Bladder microvascular endothelial cell (primary cell): ENCODE results near the gene OR10D3. TPM values are rescaled to one million over a fixed set of nuclear protein-coding genes. Genes with fewer than 3 reads are reported as not detected.

Experiments
- total RNA-seq: library from RNA; depleted of rRNA; stranded (reverse); fragments of >200 nt; gene quantifications from 2 replicates; pipeline ENCODE4 v1.2.3, GENCODE V29; 2014

OR10D3 gene, protein sequence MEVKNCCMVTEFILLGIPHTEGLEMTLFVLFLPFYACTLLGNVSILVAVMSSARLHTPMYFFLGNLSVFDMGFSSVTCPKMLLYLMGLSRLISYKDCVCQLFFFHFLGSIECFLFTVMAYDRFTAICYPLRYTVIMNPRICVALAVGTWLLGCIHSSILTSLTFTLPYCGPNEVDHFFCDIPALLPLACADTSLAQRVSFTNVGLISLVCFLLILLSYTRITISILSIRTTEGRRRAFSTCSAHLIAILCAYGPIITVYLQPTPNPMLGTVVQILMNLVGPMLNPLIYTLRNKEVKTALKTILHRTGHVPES
- total RNA-seq: not detected in 2 replicates

DNA sequence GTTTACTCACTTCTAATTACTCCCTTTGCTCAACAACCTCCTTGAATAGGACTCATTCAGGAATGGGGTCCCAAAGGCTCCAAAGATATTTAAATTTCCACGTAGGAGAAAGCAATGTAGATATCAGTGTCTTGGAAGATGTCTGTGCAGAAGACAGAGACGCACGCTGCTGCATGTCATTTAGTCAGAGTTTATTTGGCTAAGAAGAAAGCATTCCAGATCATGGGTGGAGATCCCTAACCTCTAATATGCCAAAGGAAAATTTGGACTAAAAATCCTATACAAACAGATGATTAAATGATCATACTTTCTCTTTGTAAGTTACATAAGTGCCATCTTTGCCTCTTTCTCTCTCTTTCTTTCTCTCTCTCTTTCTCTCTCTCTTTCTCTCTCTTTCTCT, at the start of gene OR10D3:
Gene OR10D3 (plus strand): TSS at position 278 of the 400 bp plus-strand sequence. CDS start 1,925 bp downstream, outside the sequence.

Other genes starting within 250 kb of the OR10D3 start
- gene OR4D5, start 243.7 kb upstream of the OR10D3 start, total RNA-seq: not detected in 2 replicates
- not detected in 2 replicates for gene OR6T1, start 239.5 kb upstream of the OR10D3 start, total RNA-seq
- gene OR10S1, start 205.6 kb upstream of the OR10D3 start, total RNA-seq: not detected in 2 replicates
- gene OR10G6, start 188.2 kb upstream of the OR10D3 start, total RNA-seq: not detected in 2 replicates
- not detected in 2 replicates for gene OR10G4, start 170.3 kb upstream of the OR10D3 start, total RNA-seq
- not detected in 2 replicates for gene OR10G9, start 160.3 kb upstream of the OR10D3 start, total RNA-seq
- not detected in 2 replicates for gene OR10G8, start 156.5 kb upstream of the OR10D3 start, total RNA-seq
- not detected in 2 replicates for gene OR10G7, start 142.0 kb upstream of the OR10D3 start, total RNA-seq
- 5.7 and 6.6 TPM in 2 replicates for gene VWA5A, start 67.9 kb upstream of the OR10D3 start, total RNA-seq
- not detected in 2 replicates for gene OR8G1, start 57.8 kb downstream of the OR10D3 start, total RNA-seq
- not detected in 2 replicates for gene OR8G5, start 73.0 kb downstream of the OR10D3 start, total RNA-seq
- gene OR8D1, start 130.6 kb downstream of the OR10D3 start, total RNA-seq: not detected in 2 replicates
- gene OR8D2, start 136.9 kb downstream of the OR10D3 start, total RNA-seq: not detected in 2 replicates
- not detected in 2 replicates for gene OR8B2, start 201.2 kb downstream of the OR10D3 start, total RNA-seq
- gene OR8B3, start 215.7 kb downstream of the OR10D3 start, total RNA-seq: under 0.01 TPM in 1 of 2 replicates, not detected in the other
- not detected in 2 replicates for gene OR8B4, start 241.5 kb downstream of the OR10D3 start, total RNA-seq